Germinal center (tissue), 1 donor: Measurements from ENCODE around the gene GIGYF2.
"Not testable (repeated sequence)": the region's sequence is repeated elsewhere in the genome, so short reads cannot be mapped to it uniquely, and the experiment has no call there.

Source experiments
- DNase-seq: peaks from one replicate; pipeline ENCODE4 v3.0.0; 2012; ENCODE audit warnings: mixed read lengths, low spot score

The GIGYF2 gene

DNA sequence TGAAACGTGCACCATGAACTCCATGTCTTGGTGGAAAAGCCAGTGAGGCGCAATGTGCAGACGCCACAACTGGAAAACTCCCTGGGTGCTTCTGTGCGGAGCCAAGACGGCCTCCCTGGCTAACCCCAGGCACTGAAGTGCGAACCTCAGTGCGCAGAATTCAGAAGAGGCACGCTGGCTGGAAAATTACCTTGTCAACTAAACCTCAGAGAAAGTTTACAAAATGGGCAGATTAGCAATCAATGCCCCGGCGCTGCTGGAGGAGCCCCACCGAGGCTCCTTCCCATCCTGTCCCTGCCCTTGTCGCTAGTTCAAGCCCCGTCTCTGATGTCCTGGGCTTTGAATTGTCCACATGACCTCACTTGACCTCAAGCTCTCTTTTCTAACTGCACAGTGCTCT is 195.1 kb downstream of the GIGYF2 start:
- DNase-seq: no peak

DNA sequence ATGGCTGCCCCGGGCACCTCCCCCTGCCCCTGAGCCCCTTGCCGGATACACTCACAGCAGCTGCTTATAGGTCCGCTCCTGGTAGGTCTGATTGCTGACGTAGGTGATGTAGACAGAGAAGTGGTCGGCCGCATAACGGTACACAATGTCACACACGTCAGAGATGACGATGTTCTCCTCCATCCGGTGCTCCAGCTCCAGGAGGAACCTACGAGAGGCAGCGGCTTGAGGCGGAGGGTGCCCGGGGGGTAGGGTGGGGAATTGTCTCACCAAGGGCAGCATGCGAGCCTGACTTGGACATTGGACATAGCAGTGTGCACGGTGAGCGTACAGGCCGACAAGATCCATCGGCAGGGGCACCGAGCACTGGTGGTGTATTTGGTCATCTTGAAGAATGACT is 195.7 kb downstream of the GIGYF2 start:
- DNase-seq: no peak

DNA sequence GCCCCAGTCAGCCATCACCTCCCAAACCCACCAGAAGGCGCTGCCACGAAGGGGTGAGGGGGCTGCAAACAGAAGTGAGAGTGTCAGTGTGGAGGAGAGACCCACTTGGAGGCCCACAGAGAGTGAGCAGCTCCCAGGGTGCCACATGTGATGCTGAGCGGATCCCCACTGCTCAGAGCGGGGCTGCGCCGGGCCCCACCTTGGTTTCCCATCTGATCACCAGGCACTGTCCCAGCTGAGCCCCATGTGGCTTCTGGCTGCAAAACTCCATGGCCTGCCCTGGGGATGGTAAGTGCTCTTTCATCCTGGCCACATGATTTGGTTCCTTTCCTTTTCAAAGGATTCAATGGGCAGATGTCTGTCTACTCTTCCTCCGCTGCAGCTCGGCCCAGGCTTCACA is 196.7 kb downstream of the GIGYF2 start:
- DNase-seq: no peak

DNA sequence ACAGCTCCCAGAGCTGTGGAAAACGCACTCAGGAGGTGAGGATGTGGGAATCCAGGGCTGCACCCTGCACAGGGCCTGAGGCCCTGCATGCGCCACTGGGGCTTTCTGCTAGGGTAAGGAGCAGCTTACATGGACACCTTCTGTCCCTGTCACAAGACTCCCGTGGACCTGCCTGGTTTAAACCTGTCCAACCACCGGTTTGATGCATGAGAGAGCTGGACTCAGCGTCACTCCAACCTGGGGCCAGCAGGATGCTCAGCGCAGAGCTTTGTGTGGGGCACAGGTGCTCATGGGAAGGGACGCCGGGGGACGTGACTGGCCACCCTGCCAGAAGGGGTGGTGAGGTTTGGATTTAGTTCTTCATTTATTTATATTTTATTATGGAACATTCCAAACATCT is 197.1 kb downstream of the GIGYF2 start:
- DNase-seq: no peak

DNA sequence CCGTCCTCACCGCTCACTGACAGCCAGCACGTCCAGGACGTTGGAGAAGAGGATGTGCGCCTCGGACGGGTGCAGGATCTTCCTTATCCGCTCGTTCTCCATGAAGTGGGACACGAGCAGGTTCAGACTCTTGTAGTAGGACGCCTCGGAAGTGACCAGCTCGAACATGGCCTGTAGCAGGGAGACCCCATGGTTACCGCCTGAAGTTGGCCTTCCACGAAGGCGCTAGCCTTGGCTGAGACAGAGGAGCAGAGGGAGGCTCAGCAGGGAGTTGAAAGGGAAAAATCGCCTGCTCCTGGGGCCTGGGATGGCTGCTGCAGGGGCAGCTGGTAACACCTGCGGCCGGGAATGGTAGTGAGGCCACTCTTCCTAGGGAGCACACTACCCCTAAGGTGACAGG is 197.6 kb downstream of the GIGYF2 start:
- no peak for DNase-seq

DNA sequence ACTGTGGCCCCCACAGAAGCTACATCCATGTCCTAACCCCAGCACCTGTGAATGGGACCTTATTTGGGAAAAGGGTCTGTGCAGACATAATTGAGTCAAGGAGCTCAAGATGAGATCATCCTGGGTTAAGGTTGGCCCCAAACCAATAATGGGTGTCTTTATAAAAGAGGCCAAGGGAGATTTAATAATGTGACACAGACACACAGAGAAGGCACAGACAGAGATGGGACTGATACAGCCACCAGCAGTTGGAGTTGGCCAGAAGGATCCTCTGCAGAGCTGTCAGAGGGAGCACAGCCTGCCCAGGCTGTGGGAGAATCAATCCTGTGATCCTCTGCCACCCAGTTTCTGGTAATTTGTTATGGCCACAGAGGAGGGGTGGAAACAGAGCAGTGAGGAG is 199.0 kb downstream of the GIGYF2 start:
- no peak for DNase-seq

DNA sequence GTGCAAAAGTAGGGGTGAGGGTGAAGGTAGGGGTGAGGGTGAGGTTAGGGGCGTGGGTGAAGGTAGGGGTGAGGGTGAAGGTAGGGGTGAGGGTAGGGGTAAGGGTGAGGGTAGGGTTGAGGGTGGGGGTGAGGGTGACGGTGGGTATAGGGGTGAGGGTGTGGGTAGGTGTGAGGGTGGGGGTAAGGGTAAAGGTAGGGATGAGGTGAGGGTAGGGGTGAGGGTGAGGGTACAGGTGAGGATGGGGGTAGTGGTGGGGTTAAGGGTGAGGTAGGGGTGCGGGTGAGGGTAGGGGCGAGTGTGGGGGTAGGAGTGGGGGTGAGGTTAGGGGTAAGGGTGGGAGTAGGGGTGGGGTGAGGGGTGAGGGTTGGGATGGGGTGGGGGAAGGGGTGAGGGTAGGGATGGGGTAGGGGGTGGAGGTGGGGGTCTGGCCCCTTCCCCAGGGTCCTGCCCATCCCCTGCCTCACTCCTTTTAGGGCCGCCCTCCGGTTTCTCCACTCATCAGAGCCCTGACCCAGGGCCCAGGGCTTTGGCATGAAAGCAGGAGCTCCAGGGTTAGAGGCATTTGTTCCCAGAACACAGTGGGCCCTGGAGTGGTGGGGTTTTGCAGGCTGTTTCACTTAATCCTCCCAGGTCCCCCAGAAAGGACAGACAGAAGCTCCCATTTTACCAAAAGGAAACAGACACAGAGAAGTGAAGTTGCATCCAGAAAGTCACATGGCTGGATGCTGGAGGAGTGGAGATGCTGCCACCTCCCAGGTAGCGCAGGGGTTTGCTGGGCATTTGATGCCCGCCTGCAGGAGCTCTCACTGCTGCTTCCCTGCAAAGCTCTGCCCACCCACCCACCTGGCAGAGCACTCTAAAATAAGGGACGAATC is 199.8 kb downstream of the GIGYF2 start:
- no peak for DNase-seq

DNA sequence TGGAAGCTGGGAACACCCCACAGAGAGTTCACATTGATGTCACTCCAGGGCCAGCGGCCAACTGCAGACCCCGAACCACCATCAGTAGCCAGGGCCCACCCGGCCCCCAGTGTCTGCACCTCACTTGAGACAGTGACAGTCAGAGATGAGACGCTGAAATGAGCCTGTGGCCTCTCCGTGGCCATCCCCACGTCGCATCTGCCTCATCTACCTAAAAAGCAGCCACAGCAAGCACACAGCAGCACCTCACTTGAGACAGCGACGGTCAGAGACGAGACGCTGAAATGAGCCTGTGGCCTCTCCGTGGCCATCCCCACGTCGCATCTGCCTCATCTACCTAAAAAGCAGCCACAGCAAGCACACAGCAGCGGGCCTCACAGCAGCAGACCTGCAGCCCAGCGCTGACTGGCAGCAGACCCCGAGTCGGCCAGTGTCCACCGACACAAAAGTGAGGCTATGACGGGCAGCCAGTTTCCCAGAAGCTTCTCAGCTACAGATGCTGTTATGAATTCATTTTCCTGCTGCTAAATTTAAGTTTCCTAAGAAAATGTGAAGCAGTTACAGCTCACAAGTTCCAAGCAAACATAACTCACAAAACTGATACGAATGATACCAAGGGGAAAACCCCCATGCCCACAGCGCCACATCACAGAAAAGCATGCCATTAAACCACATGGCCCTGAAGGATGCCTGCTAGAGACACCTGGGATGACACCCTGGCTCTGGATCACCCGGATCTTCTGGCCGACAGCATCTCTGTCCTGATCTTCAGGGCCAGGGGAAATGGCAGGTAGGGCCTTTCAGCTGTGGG is 200.7 kb downstream of the GIGYF2 start:
- no peak for DNase-seq

DNA sequence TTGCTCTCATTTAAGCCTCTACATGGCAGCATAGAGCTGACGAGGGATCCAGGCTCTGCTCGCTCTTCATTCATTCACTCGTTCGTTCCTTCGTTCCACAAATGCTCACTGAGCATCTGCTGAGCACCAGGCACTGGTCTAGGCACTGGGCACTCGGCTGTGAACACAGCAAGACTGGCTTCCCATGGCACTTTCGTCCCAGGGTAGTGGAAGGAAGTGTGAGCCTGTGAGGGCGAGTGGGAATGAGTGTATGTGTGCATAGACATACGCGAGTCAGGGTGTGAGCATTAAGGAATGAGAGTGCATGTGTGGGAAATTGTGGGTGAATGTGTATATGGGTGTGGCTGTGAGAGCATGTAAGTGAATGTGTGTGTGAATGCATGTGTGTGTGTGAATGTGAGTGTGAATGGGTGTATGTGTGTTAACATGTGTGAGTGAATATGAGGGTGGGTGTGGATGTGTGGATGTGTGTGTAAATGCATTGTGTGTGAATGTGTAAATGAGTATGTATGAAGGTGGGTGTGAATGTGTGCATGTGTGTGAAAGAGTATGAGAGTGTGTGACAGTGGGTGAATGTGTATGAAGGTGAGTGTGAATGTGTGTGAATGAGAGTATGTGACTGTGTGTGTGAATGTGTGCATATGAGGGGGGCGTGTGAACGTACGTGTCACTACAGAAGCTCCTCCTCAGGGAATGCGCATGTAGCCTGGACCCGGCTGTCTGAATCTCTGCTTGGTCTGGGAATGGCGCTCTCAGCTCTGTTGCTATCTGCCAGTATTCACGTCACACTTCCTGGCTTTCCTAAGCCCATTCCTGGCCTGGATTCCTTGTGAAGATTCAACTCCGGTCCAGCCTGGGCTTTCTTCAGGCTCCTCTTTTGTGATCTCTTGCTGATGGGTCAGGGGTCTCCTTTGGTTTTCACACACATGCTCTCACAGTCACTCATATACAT is 201.7 kb downstream of the GIGYF2 start:
- no peak for DNase-seq

DNA sequence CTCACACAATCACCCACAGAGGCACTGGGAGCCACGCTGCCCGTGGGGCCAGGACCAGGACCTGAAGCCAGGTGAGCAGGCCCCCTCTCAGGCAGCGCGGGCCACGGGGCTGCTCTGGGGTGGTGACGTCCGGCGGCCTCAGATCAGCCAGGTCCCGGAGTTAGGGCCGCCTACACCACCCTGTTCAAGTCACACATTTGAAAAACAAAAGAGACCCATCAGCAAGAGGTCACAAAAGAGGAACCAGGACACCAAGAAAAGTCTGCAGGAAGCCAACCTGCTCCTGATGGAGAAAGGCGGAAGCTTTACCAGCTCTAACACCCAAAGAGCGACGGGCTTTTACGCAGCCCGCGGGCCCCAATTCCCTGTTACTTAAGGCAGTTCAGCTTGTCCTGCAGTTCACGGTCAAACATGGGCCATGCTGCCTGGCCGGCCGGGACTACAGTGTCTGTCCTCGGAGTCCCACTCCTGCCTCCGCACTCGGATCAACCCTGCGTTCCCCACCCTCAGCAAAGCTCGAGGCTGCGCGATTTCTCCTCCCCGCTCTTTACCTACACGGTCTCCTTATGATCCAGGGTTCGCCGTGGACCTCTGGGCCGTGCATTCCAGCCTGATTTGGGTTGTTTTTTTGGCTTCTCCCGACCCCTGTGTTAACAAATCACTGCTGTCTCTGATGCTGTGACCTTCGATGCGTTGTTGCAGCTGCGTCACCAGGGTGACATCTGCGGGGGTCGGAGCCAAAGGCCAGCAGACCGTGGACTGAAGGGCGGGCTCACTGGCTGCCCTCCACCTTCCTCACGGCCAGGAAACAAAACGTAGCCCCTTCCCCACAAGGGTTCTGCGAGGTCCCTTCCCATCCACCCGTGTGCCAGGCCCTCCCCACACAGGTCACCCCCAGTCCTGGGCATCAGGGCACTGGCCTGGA is 203.9 kb downstream of the GIGYF2 start:
- DNase-seq: no peak

DNA sequence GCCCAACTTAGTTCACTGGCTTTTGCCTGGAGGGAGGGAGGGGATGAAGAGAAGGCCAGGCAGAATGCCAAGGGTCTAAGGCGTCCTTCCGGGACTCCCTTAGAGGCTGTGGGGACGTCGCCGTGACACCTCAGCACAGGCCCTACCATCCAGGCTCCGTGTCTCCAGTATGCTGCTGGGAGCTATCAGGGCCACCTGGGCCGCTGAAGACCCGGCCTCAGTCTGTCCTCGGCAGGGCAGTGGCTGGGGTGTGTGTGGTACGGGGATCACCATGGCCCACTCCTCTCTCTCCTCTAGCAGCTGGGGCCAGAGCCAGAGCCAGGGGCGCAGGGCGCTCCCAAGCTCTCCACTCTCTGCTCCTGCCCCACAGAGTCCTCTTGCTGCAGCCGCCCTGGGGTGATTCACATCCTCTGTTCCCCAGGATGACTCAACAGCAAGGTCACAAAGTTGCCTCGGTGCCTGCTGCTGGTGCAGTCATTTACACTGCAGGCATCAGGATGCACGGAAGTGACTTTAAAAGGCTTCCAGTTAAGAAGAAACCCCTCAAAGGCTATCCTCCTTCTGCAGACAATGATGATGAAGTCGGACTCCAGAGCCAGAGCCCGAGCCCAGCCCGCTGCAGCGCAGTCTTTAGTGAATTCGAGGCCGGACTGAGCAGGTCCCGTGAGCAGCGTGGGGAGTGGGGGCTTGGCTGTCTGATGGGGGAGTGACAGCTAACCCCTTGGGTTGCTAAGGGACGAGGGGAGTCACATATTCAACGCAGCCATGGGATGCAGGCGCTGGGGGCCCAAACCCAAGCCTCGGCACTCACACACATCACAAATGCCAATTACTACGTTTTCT is 204.8 kb downstream of the GIGYF2 start:
- no peak for DNase-seq

DNA sequence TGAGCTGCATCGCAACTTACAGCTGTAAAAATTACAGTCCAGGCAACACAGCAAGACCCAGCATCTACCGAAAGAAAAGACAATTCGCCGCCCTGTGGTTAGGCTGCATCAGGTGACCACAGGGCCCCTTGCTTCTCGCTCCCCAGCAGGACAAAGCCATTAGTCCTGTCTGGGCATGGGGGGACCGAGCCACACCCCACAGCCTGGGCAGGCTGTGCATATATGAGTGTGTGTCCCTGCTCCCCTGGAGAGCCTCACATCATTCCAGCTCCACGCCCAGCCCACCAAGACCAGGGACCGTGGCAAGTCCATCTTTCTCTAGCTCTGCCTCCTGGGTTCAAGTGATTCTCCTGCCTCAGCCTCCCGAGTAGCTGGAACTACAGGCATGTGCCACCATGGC is 206.9 kb downstream of the GIGYF2 start:
- DNase-seq: no peak

DNA sequence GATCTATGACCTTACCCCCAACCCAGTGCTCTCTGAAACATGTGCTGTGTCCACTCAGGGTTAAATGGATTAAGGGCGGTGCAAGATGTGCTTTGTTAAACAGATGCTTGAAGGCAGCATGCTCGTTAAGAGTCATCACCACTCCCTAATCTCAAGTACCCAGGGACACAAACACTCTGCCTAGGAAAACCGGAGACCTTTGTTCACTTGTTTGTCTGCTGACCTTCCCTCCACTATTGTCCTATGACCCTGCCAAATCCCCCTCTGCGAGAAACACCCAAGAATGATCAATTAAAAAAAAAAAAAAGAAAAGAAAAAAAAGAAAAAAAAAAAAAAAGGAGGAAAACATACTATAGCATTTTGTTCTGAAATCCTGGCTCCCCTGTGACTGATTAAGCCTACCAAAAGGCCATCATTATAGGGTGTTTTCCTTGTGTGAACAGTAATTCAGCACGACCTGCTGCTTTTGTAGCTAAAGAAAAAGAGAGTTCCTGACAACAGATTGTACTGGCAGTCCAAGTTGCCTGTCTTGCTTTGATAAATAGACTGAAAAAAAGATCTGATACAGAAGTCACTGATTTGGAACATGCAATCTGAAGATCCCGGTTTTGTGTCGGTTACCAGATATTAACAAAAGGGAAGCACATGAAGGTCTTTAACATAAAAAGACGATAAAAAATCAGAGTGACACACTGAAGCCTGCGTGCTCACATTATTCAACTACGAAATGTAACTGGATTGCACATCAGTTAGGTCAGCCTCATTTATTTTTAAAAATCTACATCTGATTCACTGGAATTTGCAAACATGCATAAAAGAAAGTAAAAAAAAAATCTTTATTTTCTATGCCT is 210.0 kb downstream of the GIGYF2 start:
- not testable (repeated sequence) for DNase-seq

DNA sequence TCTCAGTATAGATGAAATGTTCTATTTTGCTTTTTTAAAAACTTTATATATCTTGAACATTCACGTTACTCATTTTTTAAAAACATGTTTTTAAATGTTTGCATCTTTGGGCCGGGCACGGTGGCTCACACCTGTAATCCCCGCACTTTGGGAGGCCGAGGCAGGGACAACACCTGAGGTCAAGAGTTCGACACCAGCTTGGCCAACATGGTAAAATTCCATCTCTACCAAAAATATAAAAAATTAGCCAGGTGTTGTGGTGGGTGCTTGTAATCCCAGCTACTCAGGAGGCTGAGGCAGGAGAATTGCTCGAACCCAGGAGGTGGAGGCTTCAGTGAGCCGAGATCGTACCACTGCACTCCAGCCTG is 210.6 kb downstream of the GIGYF2 start:
- not testable (repeated sequence) for DNase-seq

DNA sequence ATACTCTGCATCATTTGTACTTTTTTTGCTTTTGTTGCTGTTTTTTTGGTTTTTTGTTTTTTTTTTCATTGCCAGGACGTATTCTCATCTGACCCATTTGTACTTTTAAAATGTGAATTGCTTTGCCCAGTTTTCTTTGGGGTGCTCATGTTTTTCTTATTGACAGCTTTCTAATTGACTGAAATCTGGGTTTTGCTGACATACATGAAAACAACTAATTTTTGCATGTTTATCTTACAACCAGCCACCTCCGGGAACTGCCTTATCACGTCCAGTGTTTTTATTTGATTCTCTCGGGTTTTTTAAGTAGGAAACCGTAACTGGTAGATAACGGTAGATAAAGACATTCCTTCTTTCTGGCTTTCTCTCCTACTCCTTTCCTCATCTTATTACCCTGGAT is 211.6 kb downstream of the GIGYF2 start:
- no peak for DNase-seq
